Fibroblast of the aortic adventitia (primary cell): Measurements from ENCODE around the gene SCN8A. TPM values are rescaled to one million over a fixed set of nuclear protein-coding genes. Genes with fewer than 3 reads are reported as not detected.
"Not testable (repeated sequence)": the region's sequence is repeated elsewhere in the genome, so short reads cannot be mapped to it uniquely, and the experiment has no call there.

Experiments used
- DNase-seq: peaks from one replicate; pipeline ENCODE4 v3.0.0-alpha.2; 2010; ENCODE audit warnings: low read depth
- H3K4me3 ChIP-seq: 2 replicates; pipeline ENCODE4 v1.5.1; 2011; ENCODE audit warnings: low read depth, mild to moderate bottlenecking, control low read depth, low read length, moderate library complexity
- total RNA-seq: library from RNA; depleted of rRNA; stranded (reverse); fragments of >200 nt; gene quantifications from 2 replicates; pipeline ENCODE4 v1.2.3, GENCODE V29; 2012; ENCODE audit warnings: low replicate concordance
- TF ChIP-seq, protein P1 (sequence below): IDR thresholded peaks from 2 replicates; pipeline ENCODE4 v1.5.1; 2011; ENCODE audit warnings: mild to moderate bottlenecking, low read length, control low read depth, inconsistent platforms; ENCODE audit not compliant: insufficient read depth

Gene SCN8A
- total RNA-seq, 1 donor: 7.9 TPM

DNA sequence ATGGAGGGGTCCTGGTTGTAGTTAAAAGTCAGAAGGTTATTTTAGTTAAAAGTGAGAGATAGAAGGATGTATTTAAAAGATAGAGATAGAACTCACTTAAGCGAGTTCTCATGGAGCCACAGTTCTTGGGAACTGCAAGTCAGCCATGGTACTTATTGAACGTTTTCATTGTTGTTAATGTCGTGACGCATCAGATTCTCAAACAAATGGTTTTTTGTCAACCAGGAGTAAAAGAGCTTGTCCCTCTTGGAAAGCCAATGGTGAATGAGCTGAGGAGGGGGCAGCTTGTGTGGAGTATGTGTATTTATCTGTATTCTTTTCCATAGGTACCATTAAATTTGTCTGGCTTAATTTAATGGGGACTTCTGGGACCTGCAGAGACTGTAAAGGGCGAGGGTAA is 188.8 kb downstream of the SCN8A start:
- H3K4me3 ChIP-seq: no peak overlapping the region
- DNase-seq: no peak
- TF ChIP-seq, protein P1, sequence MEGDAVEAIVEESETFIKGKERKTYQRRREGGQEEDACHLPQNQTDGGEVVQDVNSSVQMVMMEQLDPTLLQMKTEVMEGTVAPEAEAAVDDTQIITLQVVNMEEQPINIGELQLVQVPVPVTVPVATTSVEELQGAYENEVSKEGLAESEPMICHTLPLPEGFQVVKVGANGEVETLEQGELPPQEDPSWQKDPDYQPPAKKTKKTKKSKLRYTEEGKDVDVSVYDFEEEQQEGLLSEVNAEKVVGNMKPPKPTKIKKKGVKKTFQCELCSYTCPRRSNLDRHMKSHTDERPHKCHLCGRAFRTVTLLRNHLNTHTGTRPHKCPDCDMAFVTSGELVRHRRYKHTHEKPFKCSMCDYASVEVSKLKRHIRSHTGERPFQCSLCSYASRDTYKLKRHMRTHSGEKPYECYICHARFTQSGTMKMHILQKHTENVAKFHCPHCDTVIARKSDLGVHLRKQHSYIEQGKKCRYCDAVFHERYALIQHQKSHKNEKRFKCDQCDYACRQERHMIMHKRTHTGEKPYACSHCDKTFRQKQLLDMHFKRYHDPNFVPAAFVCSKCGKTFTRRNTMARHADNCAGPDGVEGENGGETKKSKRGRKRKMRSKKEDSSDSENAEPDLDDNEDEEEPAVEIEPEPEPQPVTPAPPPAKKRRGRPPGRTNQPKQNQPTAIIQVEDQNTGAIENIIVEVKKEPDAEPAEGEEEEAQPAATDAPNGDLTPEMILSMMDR: no peak

DNA sequence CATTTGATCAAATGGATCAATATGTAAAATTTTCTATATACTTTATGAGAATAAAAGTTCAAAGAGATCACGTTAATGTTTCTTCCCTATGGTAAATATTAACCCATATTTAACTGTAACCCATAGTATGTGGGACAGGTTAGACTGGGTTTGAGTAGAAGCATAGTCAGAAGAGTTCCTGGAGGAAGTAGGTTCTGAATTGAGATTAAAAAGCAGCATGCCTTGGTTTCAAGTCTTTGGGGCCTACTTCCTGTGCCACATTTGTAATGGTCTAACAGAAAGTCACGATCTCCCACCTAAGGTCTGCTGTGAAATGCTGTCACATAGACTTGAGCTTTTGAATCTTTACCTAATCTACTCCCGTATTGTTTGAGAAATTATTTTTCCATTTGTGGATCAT is 193.7 kb downstream of the SCN8A start:
- TF ChIP-seq, protein P1: no peak
- H3K4me3 ChIP-seq: no peak overlapping the region
- no peak for DNase-seq

DNA sequence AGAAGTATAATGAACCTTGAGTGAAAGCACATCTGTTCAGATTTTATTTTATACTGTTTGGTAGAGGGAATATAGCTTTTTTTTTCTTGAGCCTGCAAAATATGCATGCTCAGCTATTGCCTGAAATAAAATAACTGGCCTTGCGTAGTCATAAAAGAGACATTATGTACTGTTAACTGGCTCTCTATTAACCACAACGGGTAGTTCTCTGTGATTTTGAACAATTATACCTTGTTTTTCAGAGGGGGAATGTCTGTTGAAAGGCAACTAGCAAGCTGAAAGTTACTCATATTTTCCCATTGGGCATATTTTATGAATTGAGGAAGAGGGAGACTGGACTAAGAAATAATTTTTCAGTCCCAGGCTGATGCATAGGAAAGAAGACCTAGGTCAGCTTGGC is 194.9 kb downstream of the SCN8A start:
- TF ChIP-seq, protein P1: no peak
- H3K4me3 ChIP-seq: no peak overlapping the region
- no peak for DNase-seq

DNA sequence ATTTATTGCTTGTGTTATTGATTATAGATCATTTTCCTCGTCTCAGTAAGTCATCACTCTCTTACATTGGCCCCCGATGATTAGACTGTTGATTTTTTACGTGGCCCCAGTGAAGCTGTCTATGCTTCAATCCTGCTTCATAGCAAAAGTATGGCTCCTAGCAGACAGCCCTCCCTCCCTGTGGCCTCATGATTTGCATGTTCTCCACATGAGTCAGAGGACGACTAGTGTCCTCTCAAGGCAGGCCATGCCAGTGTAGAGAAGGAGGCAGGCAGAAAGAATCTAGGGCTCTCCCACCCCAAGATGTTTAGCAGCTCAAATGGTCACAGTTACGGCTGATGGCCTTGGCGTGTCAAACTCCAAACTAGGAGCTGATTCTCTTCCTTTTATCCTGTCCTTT is 197.8 kb downstream of the SCN8A start:
- TF ChIP-seq, protein P1: no peak
- H3K4me3 ChIP-seq: no peak overlapping the region
- peak; percentile 14 for DNase-seq

DNA sequence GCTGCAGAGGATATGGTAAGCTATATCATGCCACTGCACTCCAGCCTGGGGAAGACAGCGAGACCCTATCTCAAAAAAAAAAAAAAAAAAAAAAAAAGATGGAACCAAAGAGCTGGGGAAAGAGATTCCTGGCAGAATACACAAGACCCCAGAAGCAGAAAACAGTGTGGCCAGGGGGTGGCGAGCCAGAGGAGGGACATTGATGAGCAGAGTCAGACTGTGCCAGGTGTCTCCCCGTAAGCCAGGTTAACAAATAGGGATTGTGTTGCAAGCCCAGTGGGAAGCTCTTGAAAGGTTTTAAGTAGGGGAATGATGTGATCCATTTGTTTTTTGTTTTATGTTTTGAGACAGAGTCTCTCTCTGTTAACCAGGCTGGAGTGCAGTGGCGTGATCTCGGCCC is 201.4 kb downstream of the SCN8A start:
- TF ChIP-seq, protein P1: no peak
- no peak overlapping the region for H3K4me3 ChIP-seq
- no peak for DNase-seq

DNA sequence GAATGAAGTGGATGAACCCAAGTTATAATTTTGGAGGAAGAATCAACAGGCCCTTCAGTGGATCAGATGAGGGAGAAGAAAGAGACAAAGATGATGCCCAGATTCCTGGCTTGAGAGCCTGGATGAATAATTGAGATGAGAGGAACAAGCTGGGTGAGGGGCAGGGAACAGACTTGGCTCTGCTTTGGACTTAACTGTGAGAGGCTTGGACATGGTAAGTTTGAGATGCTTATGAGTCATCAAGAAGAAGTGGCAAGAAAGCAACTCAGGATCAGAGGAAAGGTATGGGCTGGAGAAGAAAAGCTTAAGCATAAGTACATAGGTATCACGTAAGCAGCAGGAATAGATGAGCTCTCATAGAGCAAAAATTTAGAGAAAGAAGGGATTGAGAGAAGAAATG is 202.2 kb downstream of the SCN8A start:
- TF ChIP-seq, protein P1: no peak
- H3K4me3 ChIP-seq: no peak overlapping the region
- peak; percentile 19 for DNase-seq

DNA sequence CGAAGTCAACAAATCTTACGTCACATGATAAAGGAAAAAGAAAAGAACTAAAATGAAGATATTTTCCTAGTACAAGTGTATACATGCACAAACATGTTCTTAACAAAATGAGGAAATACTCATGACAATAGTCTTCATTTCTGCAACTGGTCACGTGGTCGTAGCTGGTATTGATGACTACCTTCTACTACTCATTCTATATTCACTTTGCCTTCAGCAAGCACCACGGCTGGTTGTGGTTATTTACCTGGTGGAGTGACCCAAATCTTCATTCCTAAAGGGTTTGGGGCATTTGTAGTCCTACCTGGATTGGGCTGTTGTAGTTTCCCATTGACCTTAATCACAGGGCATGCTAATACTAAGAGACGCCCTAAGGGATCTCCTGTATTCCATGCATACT is 206.3 kb downstream of the SCN8A start:
- TF ChIP-seq, protein P1: no peak
- no peak overlapping the region for H3K4me3 ChIP-seq
- DNase-seq: no peak

DNA sequence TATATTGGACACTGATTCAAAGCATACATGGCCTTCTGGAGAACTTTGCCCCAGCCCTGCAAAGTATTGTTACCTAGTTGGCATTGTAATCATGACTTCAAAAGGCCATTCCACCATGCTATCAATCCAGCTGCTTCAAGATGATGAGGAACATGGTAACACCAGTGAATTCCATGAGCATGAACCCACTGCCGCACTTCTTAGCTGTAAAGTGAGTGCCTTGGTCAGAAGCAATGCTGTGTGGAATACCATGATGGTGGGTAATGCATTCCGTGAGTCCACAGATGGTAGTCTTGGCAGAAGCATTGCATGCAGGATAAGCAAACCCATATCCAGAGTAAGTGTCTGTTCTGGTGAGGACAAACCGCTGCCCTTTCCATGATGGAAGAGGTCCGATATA is 207.0 kb downstream of the SCN8A start:
- H3K4me3 ChIP-seq, DNase-seq: not testable (repeated sequence)
